ENCODE results near the gene KDM5B. TPM values are rescaled to one million over a fixed set of nuclear protein-coding genes. Genes with fewer than 3 reads are reported as not detected.
"Not testable (repeated sequence)": the region's sequence is repeated elsewhere in the genome, so short reads cannot be mapped to it uniquely, and the experiment has no call there.

Gene KDM5B
- total RNA-seq, 2 experiments from 2014 or later, result 38.4 to 39.4 TPM

DNA sequence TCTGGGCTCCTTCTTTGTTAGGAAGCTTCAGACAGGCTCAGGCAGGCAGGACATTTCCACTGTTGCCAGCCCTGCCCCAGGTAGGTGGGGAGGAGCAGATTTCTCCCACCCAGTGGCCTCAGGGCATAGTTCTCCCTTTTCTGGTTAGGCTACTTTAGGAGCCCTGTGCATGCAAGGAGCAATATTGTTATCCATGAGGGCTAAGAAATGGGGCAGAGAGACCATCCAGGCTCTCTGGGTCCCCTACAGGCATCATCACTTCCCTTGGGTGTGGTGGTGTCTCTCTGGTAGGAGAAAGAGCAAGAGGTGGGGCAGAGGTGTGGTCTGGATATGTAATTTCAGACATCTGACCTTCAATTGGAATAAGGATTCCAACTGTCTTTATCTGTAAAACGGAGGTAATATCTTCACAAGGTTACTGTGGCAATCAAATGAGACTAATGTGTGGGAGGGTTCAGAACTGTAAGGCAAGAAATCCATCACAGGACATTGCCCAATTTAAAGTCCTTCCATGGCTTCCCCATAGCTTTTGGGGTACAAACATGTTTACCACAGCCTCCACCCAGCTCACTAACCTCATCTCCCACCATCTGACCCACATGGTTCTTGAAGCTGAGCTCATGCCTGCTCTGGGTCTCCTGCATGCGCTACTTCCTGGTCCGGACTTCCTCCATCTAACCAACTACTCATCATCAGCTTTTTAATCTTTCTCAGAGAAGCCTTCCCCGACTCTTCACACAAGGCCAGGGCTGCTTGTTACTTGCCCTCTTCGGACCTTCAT is 28.6 kb upstream of the KDM5B start:
- Mint-ChIP-seq H3K4me3 (no peak overlapping the region), H3K27me3 (no peaks in the 10 kb centered on the region), H3K36me3 (no peaks in the 10 kb centered on the region), H3K4me1 (ENCODE audit: low read depth) (peaks cover 42% of the 10 kb centered on the region), H3K27ac (no peak overlapping the region), H3K9me3 (no peaks in the 10 kb centered on the region)
- ChIA-PET CTCF (no interaction called here), POLR2A (interaction anchor here (0.5 to 0.7 kb wide), 2 partner anchors 10 kb away, joined by 3 to 4 read pairs; no protein-coding TSS in a partner anchor)
- intact Hi-C loops (cut with micrococcal nuclease), result no loop called here
- DNase-seq, result no peak

GRCh38 chr1:202835548-202836072 is 27.4 kb upstream of the KDM5B start:
- H3K27ac Mint-ChIP-seq, result peak overlapping the region; percentile 67
- POLR2A ChIA-PET, result no interaction called here
- intact Hi-C loops (cut with micrococcal nuclease), result no loop called here

DNA sequence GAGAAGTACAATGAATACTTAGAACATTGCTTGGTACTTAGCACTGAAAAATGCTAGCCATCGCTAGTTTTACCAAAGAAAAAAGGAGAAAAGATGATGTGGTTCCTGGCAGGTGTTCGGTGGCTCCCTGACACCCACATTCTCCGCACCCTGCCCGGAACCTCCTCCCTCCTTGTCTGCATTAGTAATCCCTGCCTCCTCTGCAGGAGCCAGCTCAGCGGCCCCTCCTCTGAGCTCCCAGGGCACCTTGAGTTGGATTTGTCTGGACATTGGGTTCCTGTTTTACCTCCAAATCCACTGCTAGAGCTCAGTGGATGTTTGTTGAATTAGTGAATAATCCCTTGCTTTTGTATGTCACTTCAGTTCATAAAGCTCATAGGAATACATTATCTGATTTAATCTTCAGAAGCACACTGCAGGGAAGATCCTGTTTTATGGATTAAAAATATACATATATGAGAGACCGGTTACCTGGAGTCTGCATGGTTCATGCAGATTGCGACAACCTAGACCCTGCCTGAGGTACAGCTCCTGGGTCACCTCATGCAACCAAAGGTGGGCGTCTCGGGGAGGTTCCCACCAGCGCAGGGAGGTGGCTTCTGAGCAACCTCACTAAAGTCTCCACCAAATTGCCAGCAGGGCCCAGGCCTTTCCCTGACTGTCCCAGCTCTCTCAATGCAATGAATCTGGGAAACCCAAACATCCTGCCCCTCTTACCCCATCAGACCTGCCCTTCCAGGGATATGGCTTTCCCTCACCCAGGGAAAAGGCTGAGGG is 26.7 kb upstream of the KDM5B start:
- ChIA-PET CTCF (interaction anchor here (1.2 kb wide), 1 partner anchor 17 kb away, joined by 5 read pairs; no protein-coding TSS in a partner anchor), POLR2A (no interaction called here)
- peak overlapping the region; percentile 74 for H3K27ac Mint-ChIP-seq
- H3K9me3 Mint-ChIP-seq, result no peaks in the 10 kb centered on the region
- H3K4me1 Mint-ChIP-seq (ENCODE audit: low read depth), result peaks cover 42% of the 10 kb centered on the region
- no peak overlapping the region for H3K4me3 Mint-ChIP-seq
- DNase-seq, result peak; percentile 70
- no peaks in the 10 kb centered on the region for H3K27me3 Mint-ChIP-seq
- intact Hi-C loops (cut with micrococcal nuclease), result loop anchor here (1.0 kb wide), 1 partner anchor 25 kb away; the partner anchor contains the start of gene PCAT6
- no peaks in the 10 kb centered on the region for H3K36me3 Mint-ChIP-seq

More at GRCh38 chr1:202835548-202836072, 27.4 kb upstream of the KDM5B start:
- Mint-ChIP-seq H3K36me3 (no peaks in the 10 kb centered on the region), H3K9me3 (no peaks in the 10 kb centered on the region), H3K27me3 (no peaks in the 10 kb centered on the region), H3K4me3 (no peak overlapping the region), H3K4me1 (ENCODE audit: low read depth) (peaks cover 42% of the 10 kb centered on the region)
- CTCF ChIA-PET, result interaction anchor here (0.6 to 1.2 kb wide), 2 partner anchors 16 to 275 kb away, joined by 3 to 5 read pairs; no protein-coding TSS in a partner anchor
- DNase-seq, result peak; percentile 57

GRCh38 chr1:202831906-202832305 is 23.7 kb upstream of the KDM5B start:
- POLR2A ChIA-PET, result no interaction called here
- intact Hi-C loops (cut with micrococcal nuclease), result no loop called here
- H3K4me3 Mint-ChIP-seq, result no peak overlapping the region
- H3K27me3 Mint-ChIP-seq, result no peaks in the 10 kb centered on the region
- no peaks in the 10 kb centered on the region for H3K36me3 Mint-ChIP-seq
- H3K27ac Mint-ChIP-seq, result no peak overlapping the region
- CTCF ChIA-PET, result no interaction called here
- H3K9me3 Mint-ChIP-seq, result no peaks in the 10 kb centered on the region
- DNase-seq, result no peak
- H3K4me1 Mint-ChIP-seq (ENCODE audit: low read depth), result peaks cover 34% of the 10 kb centered on the region

GRCh38 chr1:202829223-202829622 is 21.0 kb upstream of the KDM5B start:
- H3K4me1 Mint-ChIP-seq (ENCODE audit: low read depth); POLR2A ChIA-PET; H3K27ac Mint-ChIP-seq; DNase-seq; H3K4me3 Mint-ChIP-seq; H3K36me3 Mint-ChIP-seq; CTCF ChIA-PET; H3K27me3 Mint-ChIP-seq; intact Hi-C loops (cut with micrococcal nuclease); H3K9me3 Mint-ChIP-seq: not testable (repeated sequence)

DNA sequence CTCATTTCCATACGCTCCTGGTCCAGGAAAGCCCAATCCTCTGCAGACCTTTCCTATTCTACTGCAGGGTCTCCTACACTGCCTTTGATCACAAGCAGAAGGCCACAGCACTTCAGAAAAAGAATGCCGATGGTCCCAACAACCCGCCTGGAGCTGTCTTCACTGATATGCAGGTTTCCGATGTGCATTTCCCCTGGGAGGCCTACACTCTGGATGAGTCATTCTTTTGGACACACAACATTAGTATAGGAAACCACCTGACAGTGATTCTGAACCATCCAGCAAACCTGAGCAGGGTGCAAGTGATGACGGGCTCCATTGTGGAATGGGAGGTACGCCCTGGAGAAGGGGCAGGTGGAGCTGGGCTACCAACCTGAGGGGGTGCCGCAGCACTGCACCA is 17.5 kb upstream of the KDM5B start:
- no peaks in the 10 kb centered on the region for H3K4me1 Mint-ChIP-seq (ENCODE audit: low read depth)
- no peak overlapping the region for H3K27ac Mint-ChIP-seq
- no peak overlapping the region for H3K4me3 Mint-ChIP-seq

DNA sequence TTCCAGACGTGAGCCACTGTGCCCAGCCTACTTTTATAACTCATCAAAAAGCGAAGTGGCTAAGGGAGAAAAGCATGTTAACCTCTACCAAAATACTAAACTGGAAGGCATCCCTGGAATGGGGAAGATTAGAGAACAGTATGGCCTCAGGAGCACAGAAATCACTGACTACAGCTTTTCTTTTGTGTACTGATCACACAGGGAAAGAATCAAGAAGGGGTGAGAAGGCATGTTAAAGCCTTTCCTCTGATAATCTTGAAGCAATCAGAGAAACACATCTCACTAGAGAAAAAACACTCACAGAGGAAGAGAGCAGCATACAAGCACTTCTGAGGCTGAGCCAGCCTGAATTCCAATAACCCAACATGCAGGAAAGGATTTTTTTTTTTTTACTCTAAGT is 13.2 kb upstream of the KDM5B start:
- Mint-ChIP-seq H3K4me1 (ENCODE audit: low read depth) (no peaks in the 10 kb centered on the region), H3K4me3 (no peak overlapping the region), H3K36me3 (no peaks in the 10 kb centered on the region), H3K27me3 (peaks cover 3% of the 10 kb centered on the region), H3K9me3 (no peaks in the 10 kb centered on the region), H3K27ac (no peak overlapping the region)
- POLR2A ChIA-PET, result no interaction called here
- DNase-seq, result no peak
- intact Hi-C loops (cut with micrococcal nuclease), result no loop called here
- CTCF ChIA-PET, result no interaction called here

More for the DNA sequence above, 17.5 kb upstream of the KDM5B start:
- DNase-seq, result no peak
- Mint-ChIP-seq H3K36me3 (no peaks in the 10 kb centered on the region), H3K9me3 (no peaks in the 10 kb centered on the region), H3K27me3 (no peaks in the 10 kb centered on the region)
- POLR2A ChIA-PET, result no interaction called here
- intact Hi-C loops (cut with micrococcal nuclease), result no loop called here
- CTCF ChIA-PET, result no interaction called here

DNA sequence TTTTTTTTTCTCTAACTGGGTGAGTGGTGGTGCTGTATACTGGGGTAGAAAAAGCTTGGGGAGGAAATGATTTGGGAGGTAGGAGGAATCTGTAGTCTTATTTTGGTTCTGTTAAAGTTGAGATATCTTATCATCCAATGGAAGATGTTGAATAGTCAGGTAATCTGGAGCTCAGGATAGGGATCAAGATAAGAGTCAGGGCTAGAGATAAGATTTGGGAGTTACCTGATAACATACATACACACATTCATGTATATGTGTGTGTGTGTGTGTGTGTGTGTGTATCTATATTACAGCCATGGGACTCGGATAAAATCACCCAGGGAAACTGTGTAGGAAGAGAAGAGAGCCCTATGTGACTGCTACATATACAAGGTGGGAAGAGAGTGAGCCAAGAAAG is 10.6 kb upstream of the KDM5B start:
- H3K27me3 Mint-ChIP-seq, result peaks cover 3% of the 10 kb centered on the region
- CTCF ChIA-PET, result no interaction called here
- no peak overlapping the region for H3K4me3 Mint-ChIP-seq
- H3K36me3 Mint-ChIP-seq, result no peaks in the 10 kb centered on the region
- intact Hi-C loops (cut with micrococcal nuclease), result no loop called here
- POLR2A ChIA-PET, result no interaction called here
- DNase-seq, result no peak
- no peak overlapping the region for H3K27ac Mint-ChIP-seq
- H3K9me3 Mint-ChIP-seq, result no peaks in the 10 kb centered on the region
- no peaks in the 10 kb centered on the region for H3K4me1 Mint-ChIP-seq (ENCODE audit: low read depth)

DNA sequence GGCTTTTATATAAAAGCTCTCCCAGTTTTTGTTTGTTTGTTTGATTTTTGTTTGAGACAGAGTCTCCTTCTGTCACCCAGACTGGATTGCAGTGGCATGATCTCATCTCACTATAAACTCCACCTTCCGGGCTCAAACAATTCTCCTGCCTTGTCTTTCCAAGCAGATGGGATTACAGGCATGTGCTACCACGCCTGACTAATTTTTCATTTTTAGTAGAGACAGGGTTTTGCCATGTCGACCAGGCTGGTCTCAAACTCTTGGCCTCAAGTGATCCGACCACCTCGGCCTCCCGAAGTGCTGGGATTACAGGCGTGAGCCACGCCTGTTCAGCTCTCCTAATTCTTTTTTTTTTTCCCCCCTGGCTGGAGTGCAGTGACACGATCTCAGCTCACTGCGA is 6.9 kb upstream of the KDM5B start:
- no peaks in the 10 kb centered on the region for H3K36me3 Mint-ChIP-seq
- POLR2A ChIA-PET, result no interaction called here
- DNase-seq, result no peak
- H3K4me3 Mint-ChIP-seq, result no peak overlapping the region
- no peak overlapping the region for H3K27ac Mint-ChIP-seq
- intact Hi-C loops (cut with micrococcal nuclease), result no loop called here
- H3K27me3 Mint-ChIP-seq, result peaks cover 3% of the 10 kb centered on the region
- CTCF ChIA-PET, result no interaction called here
- H3K9me3 Mint-ChIP-seq, result no peaks in the 10 kb centered on the region
- peaks cover 11% of the 10 kb centered on the region for H3K4me1 Mint-ChIP-seq (ENCODE audit: low read depth)

DNA sequence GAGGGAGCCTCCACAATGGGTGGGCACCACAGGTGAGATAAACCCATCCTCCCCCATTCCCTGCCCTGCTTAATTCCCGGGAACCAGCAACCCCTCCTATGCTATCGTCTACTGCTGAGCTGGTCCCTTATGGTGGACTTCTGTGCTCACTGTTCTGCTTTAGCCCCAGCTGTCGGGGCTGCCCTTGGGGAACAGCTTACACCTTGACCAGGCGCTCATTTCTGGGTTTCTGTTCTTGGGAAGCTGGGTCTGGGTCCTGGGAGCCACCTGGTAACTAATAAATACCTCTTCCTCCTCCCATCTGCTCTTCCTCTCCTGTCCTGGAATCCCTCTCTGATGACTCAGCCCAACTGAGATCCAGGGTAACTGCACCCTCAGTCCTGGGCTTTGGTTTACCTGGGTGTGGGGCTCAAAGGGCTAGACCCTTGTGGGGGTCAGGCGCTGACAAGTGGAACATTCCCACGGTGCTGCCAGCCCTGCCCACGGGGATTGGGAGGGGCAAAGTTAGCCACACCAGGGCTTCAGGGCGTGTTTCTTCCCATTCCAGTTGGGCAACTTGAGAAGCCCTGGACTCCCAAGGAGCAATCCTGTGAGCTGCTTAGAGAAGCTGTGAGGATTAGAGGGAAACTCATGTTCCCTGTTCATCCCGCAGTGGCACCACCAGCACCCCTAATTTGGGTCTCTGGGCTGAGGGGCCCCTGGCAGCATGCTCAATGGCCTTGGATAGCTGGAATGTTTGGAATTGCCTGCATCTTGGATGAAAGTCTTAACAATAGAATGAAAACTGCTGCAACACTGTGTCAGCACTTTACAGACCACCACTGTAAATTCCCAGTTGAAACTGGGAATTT is 4.2 kb upstream of the KDM5B start:
- Mint-ChIP-seq H3K27ac (no peak overlapping the region), H3K4me3 (peak overlapping the region; percentile 9), H3K36me3 (no peaks in the 10 kb centered on the region), H3K9me3 (no peaks in the 10 kb centered on the region), H3K4me1 (ENCODE audit: low read depth) (peaks cover 26% of the 10 kb centered on the region), H3K27me3 (no peaks in the 10 kb centered on the region)
- ChIA-PET POLR2A (no interaction called here), CTCF (no interaction called here)
- DNase-seq, result peak; percentile 3
- intact Hi-C loops (cut with micrococcal nuclease), result loop anchor here (5.0 kb wide), 1 partner anchor 650 kb away; the partner anchor contains the start of gene PTPN7

- ChIA-PET CTCF (no interaction called here), POLR2A (interaction anchor here (1.2 to 1.6 kb wide), 2 partner anchors 15 to 196 kb away, joined by 4 to 5 read pairs; partner anchors contain the start of gene TMEM183A)
- Mint-ChIP-seq H3K27me3 (no peaks in the 10 kb centered on the region), H3K36me3 (peaks cover under 1% of the 10 kb centered on the region), H3K4me3 (peak overlapping the region; percentile 87), H3K4me1 (ENCODE audit: low read depth) (peaks cover 26% of the 10 kb centered on the region), H3K9me3 (no peaks in the 10 kb centered on the region), H3K27ac (peak overlapping the region; percentile 20)
- DNase-seq, result peak; percentile 58
- intact Hi-C loops (cut with micrococcal nuclease), result loop anchor here (2.0 to 5.0 kb wide), 5 partner anchors 41 to 649 kb away; partner anchors contain the start of genes KLHL12, PTPN7 and RABIF
Observed at GRCh38 chr1:202811296-202812175, 3.3 kb upstream of the KDM5B start.

Data from activated CD4-positive, alpha-beta memory T cell treated with anti-CD3 and anti-CD28 coated beads for 36 hours (primary cell).